Activated T-helper 1 cell treated with Interleukin-2 at 50 U/mL for 16 hours (primary cell): ENCODE measurements around the gene TAF11L10.
"Not testable (repeated sequence)": the region's sequence is repeated elsewhere in the genome, so short reads cannot be mapped to it uniquely, and the experiment has no call there.

Source experiments
- DNase-seq: peaks from one replicate; pipeline ENCODE4 v3.0.0-alpha.2; 2020; ENCODE audit warnings: low read depth

The TAF11L10 gene

GRCh38 chr5:17597728-17598127 lies at the start of gene TAF11L10:
Gene TAF11L10 (minus strand): TSS chr5:17597828.
- DNase-seq, result not testable (repeated sequence)

GRCh38 chr5:17634160-17634559 lies 36.5 kb upstream of the TAF11L10 start, which contains the start of gene TAF11L14:
Gene TAF11L14 (plus strand): TSS chr5:17634460.
- DNase-seq, result no peak

- not testable (repeated sequence) for DNase-seq
These were observed 34.2 kb upstream of the TAF11L10 start, which contains the start of gene TAF11L13 for GRCh38 chr5:17631788-17632187. Gene TAF11L13 (plus strand): TSS chr5:17632088.

- no peak for DNase-seq
These were observed 28.1 kb upstream of the TAF11L10 start for GRCh38 chr5:17625686-17626085.

- no peak for DNase-seq
These were observed 23.0 kb upstream of the TAF11L10 start for GRCh38 chr5:17620627-17621026.

GRCh38 chr5:17619354-17619753 lies 21.7 kb upstream of the TAF11L10 start:
- no peak for DNase-seq

GRCh38 chr5:17614872-17615605 lies 17.4 kb upstream of the TAF11L10 start:
- no peak for DNase-seq

GRCh38 chr5:17610092-17610491 lies 12.5 kb upstream of the TAF11L10 start, which contains the start of gene TAF11L12:
Gene TAF11L12 (plus strand): TSS chr5:17610392.
- DNase-seq, result not testable (repeated sequence)

- not testable (repeated sequence) for DNase-seq
These were observed 9.8 kb upstream of the TAF11L10 start for GRCh38 chr5:17607461-17607860.

- DNase-seq, result no peak
These were observed 7.3 kb upstream of the TAF11L10 start for GRCh38 chr5:17604951-17605350.

- not testable (repeated sequence) for DNase-seq
These were observed 6.3 kb upstream of the TAF11L10 start, which contains the start of gene TAF11L11 for GRCh38 chr5:17603880-17604279. Gene TAF11L11 (plus strand): TSS chr5:17604183.

- not testable (repeated sequence) for DNase-seq
These were observed 3.4 kb downstream of the TAF11L10 start, which contains the start of gene TAF11L9 for GRCh38 chr5:17594255-17594654. Gene TAF11L9 (minus strand): TSS chr5:17594394.

GRCh38 chr5:17590860-17591259 lies 6.8 kb downstream of the TAF11L10 start, which contains the start of gene TAF11L8:
Gene TAF11L8 (minus strand): TSS chr5:17590960.
- DNase-seq, result not testable (repeated sequence)

GRCh38 chr5:17585658-17586057 lies 12.0 kb downstream of the TAF11L10 start, which contains the start of gene TAF11L7:
Gene TAF11L7 (minus strand): TSS chr5:17585758.
- not testable (repeated sequence) for DNase-seq
